Mesenchymal stem cell (in vitro differentiated cells and primary cell): ENCODE results near the gene CPLX3.

Experiments used
- DNase-seq: peaks from one replicate; pipeline ENCODE4 v3.0.0-alpha.2; 2013
- H2AFZ ChIP-seq: one replicate; pipeline ENCODE4 v1.6.1; 2013; ENCODE audit warnings: low read depth, mild to moderate bottlenecking, control low read depth, inconsistent platforms, low read length, moderate library complexity
- H2AK5ac ChIP-seq: 2 replicates; pipeline ENCODE4 v1.6.1; 2013; ENCODE audit warnings: low read length, moderate library complexity, mild to moderate bottlenecking, inconsistent platforms; ENCODE audit not compliant: severe bottlenecking
- H2BK120ac ChIP-seq: one replicate; pipeline ENCODE4 v1.6.1; 2013; ENCODE audit warnings: low read depth, mild to moderate bottlenecking, inconsistent platforms, low read length, moderate library complexity
- H2BK12ac ChIP-seq, 2 experiments: one replicate each; pipeline ENCODE4 v1.6.1; 2013; ENCODE audit warnings: inconsistent platforms in 2 of 2, low read length in 2 of 2, mild to moderate bottlenecking in 2 of 2, moderate library complexity in 2 of 2, control low read depth in 1 of 2
- H2BK15ac ChIP-seq: one replicate; pipeline ENCODE4 v1.6.1; 2013; ENCODE audit warnings: mild to moderate bottlenecking, low read depth, inconsistent platforms; ENCODE audit not compliant: poor library complexity, severe bottlenecking
- H2BK5ac ChIP-seq: 2 replicates; pipeline ENCODE4 v1.6.1; 2013; ENCODE audit warnings: low read depth, mild to moderate bottlenecking, low read length, control low read depth, inconsistent platforms; ENCODE audit not compliant: poor library complexity, severe bottlenecking
- H3K14ac ChIP-seq, 2 experiments: one replicate each; pipeline ENCODE4 v1.6.1; 2013; ENCODE audit warnings: inconsistent platforms in 2 of 2, low read length in 2 of 2, control low read depth in 1 of 2, mild to moderate bottlenecking in 1 of 2, moderate library complexity in 1 of 2
- H3K18ac ChIP-seq, 2 experiments: one replicate each; pipeline ENCODE4 v1.6.1; 2013; ENCODE audit warnings: inconsistent platforms in 2 of 2, low read length in 2 of 2, control low read depth in 1 of 2, low read depth in 1 of 2, mild to moderate bottlenecking in 1 of 2
- H3K23ac ChIP-seq, 2 experiments: one replicate each; pipeline ENCODE4 v1.6.1; 2013; ENCODE audit warnings: inconsistent platforms in 2 of 2, low read length in 2 of 2, mild to moderate bottlenecking in 2 of 2, moderate library complexity in 2 of 2, control low read depth in 1 of 2
- H3K27ac ChIP-seq: 2 replicates; pipeline ENCODE4 v1.5.1; 2013; ENCODE audit warnings: mild to moderate bottlenecking, moderate library complexity, low read length, control low read depth, inconsistent platforms; ENCODE audit not compliant: poor library complexity, severe bottlenecking
- H3K27me3 ChIP-seq, 2 experiments: 2 replicates each; pipeline versions ENCODE4 v1.6.1 to v1.7.0; 2013; ENCODE audit warnings: low read length in 2 of 2, mild to moderate bottlenecking in 2 of 2, moderate library complexity in 2 of 2, control low read depth in 1 of 2, inconsistent platforms in 1 of 2; ENCODE audit not compliant: control insufficient read depth in 1 of 2, insufficient read depth in 1 of 2
- H3K36me3 ChIP-seq, 2 experiments: 2 replicates each; pipeline versions ENCODE4 v1.6.1 to v1.7.0; 2013; ENCODE audit warnings: low read length in 2 of 2, control low read depth in 1 of 2, inconsistent platforms in 1 of 2, low read depth in 1 of 2, mild to moderate bottlenecking in 1 of 2; ENCODE audit not compliant: insufficient read depth in 2 of 2, control insufficient read depth in 1 of 2
- H3K4ac ChIP-seq, 2 experiments: one replicate each; pipeline ENCODE4 v1.6.1; 2013; ENCODE audit warnings: inconsistent platforms in 2 of 2, low read length in 2 of 2, mild to moderate bottlenecking in 2 of 2, moderate library complexity in 2 of 2, control low read depth in 1 of 2, low read depth in 1 of 2
- H3K4me1 ChIP-seq: 2 replicates; pipeline ENCODE4 v1.6.1; 2013; ENCODE audit warnings: low read depth, low read length, control low read depth; ENCODE audit not compliant: control insufficient read depth, insufficient read depth
- H3K4me2 ChIP-seq: 2 replicates; pipeline ENCODE4 v1.6.1; 2013; ENCODE audit warnings: low read length, mild to moderate bottlenecking, inconsistent platforms; ENCODE audit not compliant: poor library complexity, severe bottlenecking
- H3K4me3 ChIP-seq, 2 experiments: 2 replicates each; pipeline versions ENCODE4 v1.5.1 to v1.7.0; 2013; ENCODE audit warnings: low read length in 2 of 2, mild to moderate bottlenecking in 2 of 2, control low read depth in 1 of 2, low read depth in 1 of 2; ENCODE audit not compliant: insufficient read depth in 1 of 2
- H3K79me1 ChIP-seq: replicated peaks from 2 replicates; pipeline ENCODE4 v1.6.1; 2013; ENCODE audit warnings: mild to moderate bottlenecking, control low read depth, low read length, inconsistent platforms; ENCODE audit not compliant: poor library complexity, severe bottlenecking
- H3K9ac ChIP-seq: 2 replicates; pipeline ENCODE4 v1.7.0; 2013; ENCODE audit warnings: mild to moderate bottlenecking, low read length, moderate library complexity
- H3K9me3 ChIP-seq: 2 replicates; pipeline ENCODE4 v1.7.0; 2013; ENCODE audit warnings: mild to moderate bottlenecking, low read length; ENCODE audit not compliant: control insufficient read depth
- H4K8ac ChIP-seq: one replicate; pipeline ENCODE4 v1.6.1; 2013; ENCODE audit warnings: inconsistent platforms, mild to moderate bottlenecking, low read length, moderate library complexity
- H4K91ac ChIP-seq: one replicate; pipeline ENCODE4 v1.6.1; 2013; ENCODE audit warnings: mild to moderate bottlenecking, low read length, inconsistent platforms
- WGBS: methylation state at CpG from one replicate; pipeline ENCODE4 v1.1.7; 2013; ENCODE audit warnings: mixed read lengths; 5-methylcytosine and 5-hydroxymethylcytosine counted together

Gene CPLX3

GRCh38 chr15:74830868-74831267 is 4.4 kb downstream of the CPLX3 start:
- 84% methylated on average over 5 of the region's 5 CpGs for WGBS
- no peak for DNase-seq

GRCh38 chr15:74831813-74832495 is 5.5 kb downstream of the CPLX3 start:
- no peak overlapping the region for H2BK120ac ChIP-seq
- peaks cover 12 to 15% of the 10 kb centered on the region in 2 experiments for H3K36me3 ChIP-seq
- no peak overlapping the region for H3K4me2 ChIP-seq
- no peak overlapping the region for H3K4me3 ChIP-seq
- H2BK15ac ChIP-seq = no peak overlapping the region
- WGBS = 75% methylated on average over 15 of the region's 15 CpGs
- no peak overlapping the region for H2AK5ac ChIP-seq
- no peaks in the 10 kb centered on the region for H3K4me1 ChIP-seq
- H3K14ac ChIP-seq = no peak overlapping the region
- H3K9ac ChIP-seq = no peak overlapping the region
- H3K27me3 ChIP-seq = peaks cover 23 to 41% of the 10 kb centered on the region in 2 experiments
- DNase-seq = no peak
- H3K23ac ChIP-seq = no peak overlapping the region
- no peak overlapping the region for H4K91ac ChIP-seq
- H2AFZ ChIP-seq = no peak overlapping the region
- H2BK12ac ChIP-seq = no peak overlapping the region
- H4K8ac ChIP-seq = no peak overlapping the region
- H3K27ac ChIP-seq = no peak overlapping the region
- H3K79me1 ChIP-seq = no peaks in the 10 kb centered on the region
- no peak overlapping the region for H3K4ac ChIP-seq
- no peak overlapping the region for H3K18ac ChIP-seq
- no peaks in the 10 kb centered on the region for H3K9me3 ChIP-seq
- H2BK5ac ChIP-seq = no peak overlapping the region

More at GRCh38 chr15:74830868-74831267, 4.4 kb downstream of the CPLX3 start:
- Histone ChIP-seq H2BK5ac (no peak overlapping the region), H3K36me3 (peaks cover 4 to 5% of the 10 kb centered on the region in 2 experiments), H3K4me1 (peaks cover 9% of the 10 kb centered on the region), H4K8ac (no peak overlapping the region), H3K27ac (no peak overlapping the region), H3K23ac (no peak overlapping the region), H3K4me2 (no peak overlapping the region), H4K91ac (no peak overlapping the region), H2BK12ac (no peak overlapping the region), H3K9me3 (no peaks in the 10 kb centered on the region), H2AFZ (no peak overlapping the region), H2BK120ac (no peak overlapping the region), H2AK5ac (no peak overlapping the region), H3K14ac (no peak overlapping the region), H2BK15ac (peak overlapping the region; percentile 15), H3K4me3 (no peak overlapping the region), H3K79me1 (no peaks in the 10 kb centered on the region), H3K27me3 (peaks cover 28 to 50% of the 10 kb centered on the region in 2 experiments), H3K9ac (no peak overlapping the region), H3K18ac (no peak overlapping the region), H3K4ac (no peak overlapping the region)

- Histone ChIP-seq H2BK15ac (no peak overlapping the region), H3K18ac (no peak overlapping the region), H2BK5ac (no peak overlapping the region), H4K91ac (no peak overlapping the region), H3K4me1 (no peaks in the 10 kb centered on the region), H2BK120ac (no peak overlapping the region), H3K27ac (no peak overlapping the region), H3K79me1 (no peaks in the 10 kb centered on the region), H3K9me3 (no peaks in the 10 kb centered on the region), H2BK12ac (no peak overlapping the region), H3K27me3 (peaks cover 15 to 32% of the 10 kb centered on the region in 2 experiments), H2AFZ (no peak overlapping the region), H3K9ac (no peak overlapping the region), H3K4me2 (no peak overlapping the region), H3K23ac (no peak overlapping the region), H3K4me3 (no peak overlapping the region), H2AK5ac (no peak overlapping the region), H4K8ac (no peak overlapping the region), H3K36me3 (peaks cover 12 to 15% of the 10 kb centered on the region in 2 experiments), H3K4ac (no peak overlapping the region), H3K14ac (no peak overlapping the region)
- no peak for DNase-seq
- 81% methylated on average over 4 of the region's 4 CpGs for WGBS
Observed at GRCh38 chr15:74832826-74833225, 6.4 kb downstream of the CPLX3 start.

- no peak overlapping the region for H3K4me3 ChIP-seq
- no peak overlapping the region for H2AFZ ChIP-seq
- no peak overlapping the region for H4K91ac ChIP-seq
- H3K27ac ChIP-seq = no peak overlapping the region
- H3K36me3 ChIP-seq = peaks cover 17 to 21% of the 10 kb centered on the region in 2 experiments
- no peak overlapping the region for H3K23ac ChIP-seq
- no peak overlapping the region for H2AK5ac ChIP-seq
- no peak overlapping the region for H3K4me2 ChIP-seq
- H2BK5ac ChIP-seq = no peak overlapping the region
- H3K4me1 ChIP-seq = no peaks in the 10 kb centered on the region
- no peak overlapping the region for H3K14ac ChIP-seq
- no peaks in the 10 kb centered on the region for H3K9me3 ChIP-seq
- no peak overlapping the region for H3K4ac ChIP-seq
- no peak overlapping the region for H2BK12ac ChIP-seq
- 89% methylated on average over 12 of the region's 12 CpGs for WGBS
- H4K8ac ChIP-seq = no peak overlapping the region
- no peak for DNase-seq
- H3K27me3 ChIP-seq = peaks cover 8 to 25% of the 10 kb centered on the region in 2 experiments
- no peak overlapping the region for H3K18ac ChIP-seq
- H3K9ac ChIP-seq = no peak overlapping the region
- no peak overlapping the region for H2BK120ac ChIP-seq
- no peaks in the 10 kb centered on the region for H3K79me1 ChIP-seq
- no peak overlapping the region for H2BK15ac ChIP-seq
Observed at GRCh38 chr15:74833376-74834107, 7.1 kb downstream of the CPLX3 start.
